ENCODE results near the gene NRXN2.

The NRXN2 gene

DNA sequence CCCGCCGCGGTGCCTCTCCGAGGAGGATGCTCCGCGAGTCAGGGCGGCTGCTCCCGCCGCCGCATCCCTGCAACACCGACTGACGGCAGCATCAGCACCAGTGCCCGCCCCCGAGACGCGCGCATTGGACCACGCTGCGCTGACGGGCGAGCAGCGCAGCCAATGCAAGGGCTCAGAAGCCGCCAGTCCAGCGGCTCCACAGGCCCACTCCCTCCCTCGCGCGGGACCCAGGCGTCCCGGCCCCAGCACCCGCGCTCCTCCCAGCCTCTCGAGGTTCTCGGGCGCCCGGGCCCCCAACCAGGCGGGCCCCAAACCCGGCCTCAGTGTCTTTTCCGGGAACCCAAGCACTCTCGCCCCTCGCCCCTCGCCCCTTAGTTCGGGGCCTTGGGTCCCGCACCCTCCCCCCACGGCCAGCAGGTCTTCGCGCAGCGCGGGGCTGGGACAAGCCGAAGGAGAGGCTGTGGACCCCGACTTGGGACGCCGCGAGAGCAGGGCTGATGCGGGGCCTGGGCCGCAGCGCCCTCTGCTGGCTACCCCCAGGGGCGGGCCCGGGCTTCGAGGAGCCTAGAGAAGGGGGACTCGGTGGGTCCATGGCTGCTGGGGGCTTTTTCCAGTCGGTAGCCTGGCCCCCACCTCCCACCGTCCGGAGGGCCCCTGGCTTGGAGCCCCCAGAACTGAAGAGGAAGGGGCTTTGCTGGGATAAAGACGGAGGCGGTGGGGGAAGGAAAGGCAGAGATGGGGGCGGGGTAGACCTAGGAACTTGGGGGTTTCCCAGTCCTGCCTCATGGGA, at the start of gene NRXN2:
NRXN2 (minus strand) TSS at position 81 of the 790 bp plus-strand sequence. CDS start 9,498 bp downstream, outside the sequence.
- peak; percentile 71 to 75 (median 72) for DNase-seq (ENCODE audit: low read depth in 3 of 3)

DNA sequence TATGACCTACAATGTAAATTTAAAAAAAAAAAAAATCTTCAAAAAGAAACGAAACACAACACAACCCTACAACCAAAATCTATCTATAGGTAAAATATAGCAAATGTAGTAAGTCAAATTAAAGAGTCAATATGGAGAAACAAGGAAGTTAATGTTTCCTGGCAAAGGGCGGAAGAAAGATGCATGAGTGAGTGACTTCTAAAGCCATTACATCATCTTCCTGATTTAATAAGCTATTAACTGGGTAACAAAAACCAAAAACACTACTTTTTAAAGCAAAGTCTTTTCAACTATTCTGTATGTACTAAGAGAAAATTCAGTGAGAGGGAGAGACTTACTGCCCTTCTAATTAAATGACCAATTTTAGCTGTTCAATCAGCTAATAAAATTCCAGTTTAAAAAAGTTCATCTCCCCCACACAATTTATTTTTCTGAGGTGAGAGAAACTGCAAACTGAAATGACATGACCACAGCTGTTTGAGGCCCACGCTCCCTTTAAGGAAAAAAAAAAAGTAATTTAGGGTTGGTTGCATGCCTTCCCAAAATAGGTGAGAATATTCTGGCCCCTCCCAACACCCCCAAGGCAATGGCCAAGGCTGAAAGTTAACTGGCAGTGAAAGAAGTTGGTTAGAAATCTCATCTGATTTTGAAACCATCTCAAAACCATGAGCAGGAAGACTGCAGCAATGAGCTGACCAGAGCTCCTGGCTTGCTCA, 49.5 kb upstream of the NRXN2 start:
- no peak for DNase-seq (ENCODE audit: low read depth in 3 of 3)

DNA sequence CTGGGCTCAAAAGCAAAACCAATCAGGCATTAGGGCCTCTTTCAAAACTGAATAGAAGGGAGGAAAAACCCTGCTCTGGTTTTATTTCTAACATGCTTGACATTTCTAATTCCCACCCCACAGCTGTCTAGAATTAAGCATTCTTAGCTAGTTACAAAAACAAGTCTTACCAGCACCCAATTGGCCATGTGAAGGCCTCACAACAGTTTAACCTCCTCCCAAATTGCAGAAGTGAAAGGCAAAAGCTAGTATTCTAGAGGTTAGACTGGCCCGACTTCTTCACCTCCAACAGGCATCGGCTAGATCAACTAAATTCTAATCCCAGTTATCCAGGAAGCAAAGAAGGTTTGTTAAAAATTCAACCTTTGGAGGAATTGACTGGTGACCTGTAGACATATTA, 48.9 kb upstream of the NRXN2 start:
- no peak for DNase-seq (ENCODE audit: low read depth in 3 of 3)

DNA sequence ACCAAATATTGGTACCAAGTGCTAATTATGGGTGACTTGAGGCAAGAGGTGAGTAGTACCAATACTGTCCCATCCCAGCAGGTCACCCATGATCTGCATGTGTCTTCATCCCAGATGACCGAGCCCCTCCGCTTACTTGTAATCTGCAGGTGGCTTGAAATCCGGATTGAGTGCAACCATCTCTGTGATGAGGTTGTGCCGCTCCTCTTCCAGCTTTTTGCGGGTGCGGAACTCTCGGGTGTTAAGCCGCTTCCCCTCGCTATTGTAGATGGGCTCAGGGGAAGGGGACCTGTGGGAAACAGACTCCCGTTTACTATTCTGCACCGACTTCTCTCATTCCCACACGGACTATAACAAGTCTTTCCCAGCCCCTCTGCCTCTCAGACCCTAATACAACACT, 47.1 kb upstream of the NRXN2 start:
- DNase-seq (ENCODE audit: low read depth in 3 of 3), result no peak

GRCh38 chr11:64769283-64769682, 46.3 kb upstream of the NRXN2 start:
- DNase-seq (ENCODE audit: low read depth in 3 of 3), result no peak

DNA sequence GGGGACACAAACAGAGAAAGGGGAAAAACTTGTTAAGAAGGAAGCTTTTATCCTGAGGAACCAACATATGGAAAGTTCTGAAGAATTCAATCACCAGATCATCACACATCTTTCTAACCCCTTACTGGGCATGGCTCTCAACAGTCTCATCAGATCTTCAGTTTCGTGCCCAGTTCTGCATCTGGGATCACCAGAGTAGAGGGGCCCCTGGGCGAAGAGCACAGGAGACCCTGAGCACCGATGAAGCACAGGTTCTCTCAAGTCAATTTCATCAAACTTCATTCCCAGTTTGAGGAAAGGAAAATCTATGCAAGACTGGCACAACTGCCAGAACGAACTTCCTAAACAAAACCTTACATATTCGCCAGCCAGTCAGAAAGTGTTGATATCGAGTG, 45.3 kb upstream of the NRXN2 start:
- no peak for DNase-seq (ENCODE audit: low read depth in 3 of 3)

DNA sequence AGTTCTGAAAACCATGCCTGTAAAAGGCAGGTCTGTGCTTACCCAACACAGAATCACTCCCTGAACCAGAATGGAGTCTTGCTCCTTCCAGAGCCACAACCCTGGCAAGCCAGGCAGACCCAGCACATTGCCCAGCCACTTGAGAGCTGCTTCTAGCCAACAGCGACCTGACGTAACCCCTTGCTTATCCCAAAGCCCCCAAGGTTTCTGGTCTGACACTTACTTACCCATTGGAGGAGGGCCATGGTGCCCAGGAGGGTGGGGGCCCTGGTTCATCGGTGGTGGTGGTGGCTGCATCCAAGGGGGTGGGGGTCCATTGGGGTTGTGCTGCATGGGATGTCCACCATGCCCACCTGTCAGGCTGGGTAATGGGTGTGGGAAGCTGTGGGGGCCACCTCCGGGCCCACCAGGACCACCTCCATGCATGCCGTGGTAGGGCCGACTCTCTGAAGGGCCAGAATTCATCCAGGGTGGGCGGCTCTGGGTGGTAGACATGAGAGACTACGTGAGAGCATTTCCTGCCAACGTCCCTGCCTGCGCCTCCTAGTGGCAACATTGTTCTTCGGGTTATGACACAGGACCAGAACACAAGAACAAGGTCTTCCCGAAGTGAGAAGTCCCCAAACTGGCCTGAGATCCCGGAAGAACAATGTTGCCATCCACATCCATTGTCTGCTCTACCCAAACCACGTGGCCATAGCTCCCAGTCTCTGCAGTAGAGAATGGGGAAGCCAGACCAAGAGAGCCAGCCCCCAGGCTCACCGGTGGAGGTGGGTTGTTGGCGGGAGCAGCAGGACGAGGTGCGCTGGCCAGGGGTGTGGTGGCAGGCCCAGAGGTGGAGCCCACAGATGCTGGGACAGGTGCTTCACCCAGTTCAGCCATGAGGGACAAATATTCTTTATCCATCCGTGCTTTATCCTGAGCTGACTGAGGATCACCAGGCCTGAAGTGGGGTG, 44.6 kb upstream of the NRXN2 start:
- DNase-seq (ENCODE audit: low read depth in 3 of 3), result peak in 2 of 3 experiments; percentile 49 to 71

- no peak for DNase-seq (ENCODE audit: low read depth in 3 of 3)
These were observed 43.9 kb upstream of the NRXN2 start for GRCh38 chr11:64766881-64767280.

- DNase-seq (ENCODE audit: low read depth in 3 of 3), result no peak
These were observed 43.1 kb upstream of the NRXN2 start for GRCh38 chr11:64765851-64766665.

DNA sequence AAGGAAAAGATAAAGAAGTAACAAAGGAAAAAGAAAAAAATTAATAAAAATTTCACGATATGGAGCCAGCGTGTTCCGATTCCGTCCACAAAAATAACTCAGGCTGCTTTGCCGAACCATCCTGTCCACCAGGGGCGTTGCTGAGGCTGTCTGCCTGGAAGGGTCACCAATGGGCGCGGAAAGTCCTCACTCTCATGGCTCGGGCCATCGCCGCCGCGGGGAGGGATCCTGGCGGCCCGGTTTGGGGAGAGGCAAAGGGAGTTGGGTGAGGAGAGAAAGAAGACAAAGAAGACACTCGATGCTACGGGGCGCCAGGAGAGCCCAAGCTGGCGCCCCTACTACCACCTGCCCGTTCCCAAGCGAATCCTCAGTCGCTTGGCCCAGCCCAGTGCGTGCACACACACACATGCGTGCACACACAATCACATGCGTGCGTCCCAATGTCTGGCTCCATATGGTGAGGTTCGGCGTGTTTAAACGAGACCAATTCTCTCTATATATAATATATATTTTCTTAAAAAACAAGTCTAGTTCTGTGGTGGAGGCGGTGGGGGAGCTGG, 42.4 kb upstream of the NRXN2 start:
- DNase-seq (ENCODE audit: low read depth in 3 of 3), result no peak

- no peak for DNase-seq (ENCODE audit: low read depth in 3 of 3)
These were observed 41.8 kb upstream of the NRXN2 start for GRCh38 chr11:64764753-64765152.

DNA sequence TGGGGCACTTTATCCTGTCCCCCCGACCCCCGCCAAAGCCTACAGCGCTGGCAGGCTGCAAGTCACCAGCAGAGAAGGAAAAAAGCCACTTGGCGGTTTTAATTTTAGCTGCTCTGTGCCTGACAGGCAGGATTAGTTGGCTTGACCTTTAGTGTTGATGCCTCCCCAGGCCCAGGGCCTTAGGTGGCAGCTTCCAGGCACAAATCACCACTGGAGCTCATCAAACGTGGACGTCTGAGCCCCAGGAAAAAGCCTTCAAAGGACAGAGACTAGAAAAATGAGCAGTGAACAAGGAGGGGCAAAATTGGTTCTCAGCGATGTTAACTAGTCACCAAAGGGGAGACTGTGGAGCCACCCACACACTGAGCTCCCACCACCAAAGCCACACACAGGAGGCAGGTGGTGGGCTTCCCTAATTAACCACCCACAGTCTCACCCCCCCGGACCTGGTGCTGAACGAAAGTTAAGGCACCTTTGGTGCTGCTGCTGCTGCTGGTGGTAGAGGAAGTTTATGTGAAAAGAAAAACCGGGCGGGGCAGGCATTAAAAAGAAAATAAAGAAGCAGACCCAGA, 41.1 kb upstream of the NRXN2 start:
- peak in 2 of 3 experiments; percentile 35 to 36 for DNase-seq (ENCODE audit: low read depth in 3 of 3)

DNA sequence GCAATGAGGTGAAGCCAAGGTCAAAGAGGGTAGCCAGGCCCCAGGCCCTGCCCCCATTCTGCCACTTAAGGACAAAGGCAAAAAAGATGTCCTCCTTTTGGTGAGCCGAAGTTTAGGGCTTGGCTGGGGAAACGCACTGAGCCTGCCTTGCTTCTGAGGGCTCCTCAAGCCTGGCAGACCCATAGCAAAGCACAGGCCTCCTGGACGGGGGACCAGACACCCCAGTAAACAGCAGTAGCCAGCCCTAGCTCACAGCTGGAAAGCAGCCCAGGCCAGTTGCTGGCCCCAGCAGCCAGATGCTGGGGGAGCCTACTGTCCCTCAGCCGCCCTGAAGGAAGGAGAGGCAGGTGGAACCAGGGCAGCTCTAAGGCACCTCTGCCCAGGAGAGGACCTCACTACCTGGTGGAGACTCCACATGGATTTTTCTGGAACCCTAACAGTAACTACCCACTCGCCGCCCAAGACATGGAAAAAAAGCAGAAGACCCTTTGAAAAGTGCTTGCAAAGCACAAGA, 40.6 kb upstream of the NRXN2 start:
- no peak for DNase-seq (ENCODE audit: low read depth in 3 of 3)

GRCh38 chr11:64762674-64763525, 39.9 kb upstream of the NRXN2 start:
- DNase-seq (ENCODE audit: low read depth in 3 of 3), result no peak

DNA sequence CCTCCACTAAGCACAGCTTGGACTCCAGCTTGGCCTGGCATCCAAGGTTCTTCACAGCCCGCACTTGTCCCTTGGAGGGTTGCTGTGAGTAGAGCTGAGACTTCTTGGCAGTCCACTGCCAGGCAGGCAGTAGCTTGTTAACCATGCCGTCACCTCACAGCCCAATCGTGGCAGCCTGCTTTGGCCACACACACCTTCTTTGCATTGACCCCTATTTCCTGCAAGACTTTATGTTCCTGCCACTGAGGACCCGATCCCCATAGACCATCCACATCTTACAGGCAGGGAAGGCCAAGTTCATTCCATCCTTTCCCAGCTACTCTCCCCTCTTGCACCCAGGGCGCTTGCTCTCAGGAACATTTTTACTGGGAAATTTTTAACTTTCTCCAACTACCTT, 39.3 kb upstream of the NRXN2 start:
- no peak for DNase-seq (ENCODE audit: low read depth in 3 of 3)

DNA sequence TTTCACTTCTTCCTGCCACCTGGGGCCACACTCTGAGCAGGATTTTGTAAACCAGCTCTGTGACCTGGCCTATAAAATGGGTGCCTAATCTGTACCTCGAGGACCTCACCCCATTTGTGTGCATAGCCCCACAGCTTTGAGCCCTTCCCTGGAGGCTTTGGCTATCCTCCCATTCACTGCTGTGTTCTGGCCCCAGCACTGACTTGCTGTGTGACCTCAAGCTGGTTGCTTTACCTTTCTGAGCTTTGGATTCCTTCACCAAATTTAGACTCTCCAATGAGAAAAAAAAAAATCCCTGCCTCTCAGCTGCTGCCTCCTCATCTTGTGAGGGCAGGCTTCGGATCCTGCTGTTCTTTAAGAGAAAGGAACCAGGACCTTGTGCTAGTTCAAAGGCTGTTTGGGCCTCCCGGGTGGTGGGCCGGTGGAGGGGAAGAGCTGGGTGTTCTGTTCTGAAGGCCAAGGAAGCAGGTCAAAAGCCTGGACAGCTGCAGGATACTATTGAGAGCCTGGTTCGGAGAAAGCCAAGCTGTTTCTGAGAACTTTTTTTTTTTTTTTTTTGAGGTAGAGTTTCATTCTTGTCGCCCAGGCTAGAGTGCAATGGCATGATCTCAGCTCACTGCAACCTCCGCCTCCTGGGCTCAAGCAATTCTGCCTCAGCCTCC, 37.9 kb upstream of the NRXN2 start:
- DNase-seq (ENCODE audit: low read depth in 3 of 3), result no peak

GRCh38 chr11:64759722-64760719, 37.0 kb upstream of the NRXN2 start, which contains the start of gene PYGM:
PYGM (minus strand) TSS chr11:64759974; CDS start chr11:64759898, 76 bp downstream.
- no peak for DNase-seq (ENCODE audit: low read depth in 3 of 3)
